Psoas muscle (tissue), 8 donors: ENCODE data around the gene FGFR2. TPM values are rescaled to one million over a fixed set of nuclear protein-coding genes. Genes with fewer than 3 reads are reported as not detected.

Source experiments
- ATAC-seq, 4 donors: fragments of 200-7000 bp; cut with Tn5 transposase; one replicate each; pipeline ENCODE4 v1.9.1; 2020; ENCODE audit warnings: moderate library complexity in 3 of 4, mild to moderate bottlenecking in 2 of 4
- DNase-seq, 2 donors: peaks; one replicate each; pipeline ENCODE4 v3.0.0-alpha.2; 2020
- H3K27ac ChIP-seq: fragments of 200-600 bp; one replicate; pipeline ENCODE4 v1.8.0; 2022
- H3K27me3 ChIP-seq, 3 donors: fragments of 200-600 bp in 1 of 3; one replicate each; pipeline versions ENCODE4 v1.6.1 to v1.8.0; 2013 to 2022; ENCODE audit warnings: low read length in 2 of 3, mild to moderate bottlenecking in 2 of 3, moderate library complexity in 1 of 3; ENCODE audit not compliant: insufficient read depth in 3 of 3
- H3K36me3 ChIP-seq, 2 donors: fragments of 200-600 bp in 1 of 2; one replicate each; pipeline versions ENCODE4 v1.6.1 to v1.8.0; 2013 to 2022; ENCODE audit warnings: low read depth in 1 of 2, mild to moderate bottlenecking in 1 of 2, moderate library complexity in 1 of 2; ENCODE audit not compliant: insufficient read depth in 1 of 2
- H3K4me1 ChIP-seq: fragments of 200-600 bp; one replicate; pipeline ENCODE4 v1.8.0; 2022
- H3K4me3 ChIP-seq: fragments of 200-600 bp; one replicate; pipeline ENCODE4 v1.8.0; 2022; ENCODE audit warnings: mild to moderate bottlenecking
- H3K9me3 ChIP-seq: fragments of 200-600 bp; one replicate; pipeline ENCODE4 v1.8.0; 2022
- WGBS, 3 donors: extraction: QIAGEN DNeasy Blood & Tissue Kit; methylation state at CpG; one replicate each; pipeline versions ENCODE4 v1.1.6 to v1.1.7; 2013; 5-methylcytosine and 5-hydroxymethylcytosine counted together
- intact Hi-C, 2 donors: fragments of 100-400 bp; cut with DNase I; formaldehyde crosslinking; loops; one replicate each; pipeline versions ENCODE4 v1.11.0 to v1.14.2; 2022
- polyA plus RNA-seq, 3 donors: library from polyadenylated mRNA; stranded (reverse); fragments of 200-250 nt; gene quantifications; one replicate each; pipeline ENCODE4 v1.2.3, GENCODE V29; 2013
- total RNA-seq, 4 donors: library from RNA; stranded (reverse); fragmentation: NEBNext Ultra II Directional in 2 of 4; extraction: Animal tissue kit (Norgen Biotek cat#: 25700) in 2 of 4; gene quantifications; one replicate each; pipeline versions ENCODE4 v1.2.1 to v1.2.4, GENCODE V29; 2021 to 2023
- TF ChIP-seq, protein P1 (sequence below): fragments of 200-600 bp; IDR thresholded peaks from one replicate; pipeline ENCODE4 v1.8.0; 2022; ENCODE audit warnings: antibody characterized with exemption
- donor health status: healthy with polysubstance abuse.
- donor health status: DM: no; HTN: no; CAD: no; lungs with moderate emphysema.
- donor health status: Bipolar disorder and iron deficiency.
- donor health status: healthy.
- donor health status: DM: yes; HTN: yes; CAD: no.
- donor health status: DM: no; HTN: no; CAD: no.
- donor health status: DM: no; HTN: no; CAD: no.
- donor health status: DM: yes; HTN: yes; CAD: no.

Gene FGFR2
- total and polyA plus RNA-seq, 7 donors, result 0.08 to 0.50 (median 0.20) TPM; not detected in 2

DNA sequence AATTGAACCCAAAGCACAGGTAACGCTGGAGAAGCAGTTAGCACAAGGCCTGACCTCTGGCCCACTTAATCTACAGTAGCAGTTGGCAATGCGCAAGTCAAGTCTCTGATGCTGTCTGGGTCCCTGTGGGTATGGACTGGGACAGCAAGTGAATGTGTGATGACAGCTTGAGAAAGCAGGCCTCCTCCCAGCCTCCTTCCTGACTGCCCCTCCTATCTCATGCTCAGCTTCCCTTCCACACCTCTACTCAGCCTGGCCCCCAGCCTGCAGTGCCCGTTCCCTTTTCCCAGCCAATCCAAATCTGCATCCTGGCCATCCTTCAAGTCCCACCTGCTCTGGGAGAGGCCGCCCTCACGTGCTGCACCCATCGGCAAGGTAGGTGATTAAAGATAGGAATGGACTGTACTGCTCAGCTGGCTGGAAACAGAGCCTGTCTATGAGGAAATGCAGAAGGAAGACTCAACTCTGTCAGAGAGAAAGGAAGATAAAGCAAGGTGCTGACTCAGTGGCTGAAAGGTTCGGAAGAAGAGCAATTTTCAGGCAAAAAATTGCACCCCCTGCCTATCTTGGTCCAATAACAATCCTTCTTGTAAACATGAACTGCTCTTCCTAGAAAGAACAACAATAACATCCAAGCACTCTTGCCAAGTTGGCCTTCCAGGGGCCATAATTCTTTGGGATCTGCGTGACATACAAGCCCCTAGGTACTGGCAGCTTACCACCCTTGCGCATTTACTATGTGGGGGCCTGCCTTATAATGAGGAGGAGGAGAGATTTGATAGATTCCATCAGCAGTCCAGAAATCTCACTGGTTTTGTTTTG lies 16.6 kb upstream of the FGFR2 start:
- Histone ChIP-seq H3K27me3 (peaks cover 0 to 22% (median 6%) of the 10 kb centered on the region in 3 donors), H3K36me3 (no peaks in the 10 kb centered on the region), H3K4me3 (no peak overlapping the region), H3K9me3 (no peaks in the 10 kb centered on the region), H3K27ac (no peak overlapping the region), H3K4me1 (no peaks in the 10 kb centered on the region)
- no peak for ATAC-seq
- TF ChIP-seq, protein P1, sequence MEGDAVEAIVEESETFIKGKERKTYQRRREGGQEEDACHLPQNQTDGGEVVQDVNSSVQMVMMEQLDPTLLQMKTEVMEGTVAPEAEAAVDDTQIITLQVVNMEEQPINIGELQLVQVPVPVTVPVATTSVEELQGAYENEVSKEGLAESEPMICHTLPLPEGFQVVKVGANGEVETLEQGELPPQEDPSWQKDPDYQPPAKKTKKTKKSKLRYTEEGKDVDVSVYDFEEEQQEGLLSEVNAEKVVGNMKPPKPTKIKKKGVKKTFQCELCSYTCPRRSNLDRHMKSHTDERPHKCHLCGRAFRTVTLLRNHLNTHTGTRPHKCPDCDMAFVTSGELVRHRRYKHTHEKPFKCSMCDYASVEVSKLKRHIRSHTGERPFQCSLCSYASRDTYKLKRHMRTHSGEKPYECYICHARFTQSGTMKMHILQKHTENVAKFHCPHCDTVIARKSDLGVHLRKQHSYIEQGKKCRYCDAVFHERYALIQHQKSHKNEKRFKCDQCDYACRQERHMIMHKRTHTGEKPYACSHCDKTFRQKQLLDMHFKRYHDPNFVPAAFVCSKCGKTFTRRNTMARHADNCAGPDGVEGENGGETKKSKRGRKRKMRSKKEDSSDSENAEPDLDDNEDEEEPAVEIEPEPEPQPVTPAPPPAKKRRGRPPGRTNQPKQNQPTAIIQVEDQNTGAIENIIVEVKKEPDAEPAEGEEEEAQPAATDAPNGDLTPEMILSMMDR, result no peak
- WGBS, 3 donors, result 75 to 86% (median 78%) methylated on average over 9 of the region's 9 CpGs
- intact Hi-C loops, result no loop called here
- DNase-seq, result no peak

DNA sequence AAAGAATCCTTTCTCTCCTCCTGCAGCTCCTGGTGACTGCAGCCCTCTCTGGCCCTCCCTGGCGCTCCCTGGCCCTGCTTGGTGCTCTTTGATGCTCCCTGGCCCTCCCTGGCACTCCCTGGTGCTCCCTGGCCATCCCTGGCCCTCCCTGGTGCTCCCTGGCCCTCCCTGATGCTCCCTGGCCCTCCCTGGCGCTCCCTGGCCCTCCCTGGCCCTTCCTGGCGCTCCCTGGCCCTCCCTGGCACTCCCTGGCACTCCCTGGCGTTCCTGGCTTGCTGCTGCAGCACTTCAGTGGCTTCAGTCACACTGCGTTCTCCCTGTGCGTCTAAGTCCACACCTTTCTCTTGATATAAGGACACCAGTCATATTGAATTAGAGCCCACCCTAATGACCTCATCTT lies 15.2 kb upstream of the FGFR2 start:
- Histone ChIP-seq H3K36me3 (no peaks in the 10 kb centered on the region), H3K4me1 (no peaks in the 10 kb centered on the region), H3K27me3 (peaks cover 0 to 33% (median 7%) of the 10 kb centered on the region in 3 donors), H3K4me3 (no peak overlapping the region), H3K9me3 (no peaks in the 10 kb centered on the region), H3K27ac (no peak overlapping the region)
- intact Hi-C loops, result no loop called here
- ATAC-seq (no peak), DNase-seq (no peak)
- WGBS, 3 donors, result 70 to 78% (median 78%) methylated on average over 6 of the region's 6 CpGs
- TF ChIP-seq, protein P1, result no peak

DNA sequence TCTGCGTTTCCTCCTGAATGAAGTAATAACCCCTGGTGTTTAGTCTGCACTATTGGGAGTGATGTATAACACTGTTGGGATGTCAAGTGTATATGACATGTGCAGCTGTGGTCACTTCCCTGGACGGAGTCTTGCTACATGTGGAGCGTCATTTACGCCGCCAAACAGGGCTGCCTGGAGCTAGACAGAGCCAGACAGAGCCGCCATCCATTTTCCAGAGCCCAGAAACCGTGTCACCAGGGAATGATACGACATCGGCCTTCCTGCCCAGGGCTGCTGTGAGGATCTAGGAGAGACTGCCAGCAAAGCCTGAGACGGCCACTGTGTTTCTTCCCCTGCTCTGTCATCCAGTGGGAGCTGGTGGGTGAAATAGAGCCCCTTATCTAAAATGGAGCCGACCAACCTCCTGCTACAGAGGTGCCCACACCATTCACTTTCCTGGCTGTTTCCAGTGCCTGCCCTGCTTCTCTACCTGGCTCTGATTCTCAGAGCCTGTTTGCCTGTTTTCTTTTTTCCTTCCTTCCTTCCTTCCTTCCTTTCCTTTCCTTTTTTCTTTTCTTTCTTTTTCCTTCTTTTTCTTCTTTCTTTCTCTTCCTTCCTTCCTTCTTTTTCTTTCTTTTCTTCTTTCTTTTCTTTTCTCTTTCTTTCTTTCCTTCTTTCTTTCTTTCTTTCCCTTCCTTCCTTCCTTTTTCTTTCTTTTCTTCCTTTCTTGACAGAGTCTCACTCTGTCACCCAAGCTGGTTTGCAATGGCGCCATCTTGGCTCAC lies 13.3 kb upstream of the FGFR2 start:
- peaks cover 0 to 40% (median 7%) of the 10 kb centered on the region in 3 donors for H3K27me3 ChIP-seq
- H3K27ac ChIP-seq, result no peak overlapping the region
- DNase-seq (no peak), ATAC-seq (no peak)
- H3K36me3 ChIP-seq, result no peaks in the 10 kb centered on the region
- H3K4me3 ChIP-seq, result no peak overlapping the region
- 59 to 70% (median 62%) methylated on average over 12 of the region's 12 CpGs for WGBS, 3 donors
- intact Hi-C loops, result no loop called here
- no peaks in the 10 kb centered on the region for H3K9me3 ChIP-seq
- H3K4me1 ChIP-seq, result no peaks in the 10 kb centered on the region
- TF ChIP-seq, protein P1, result no peak

DNA sequence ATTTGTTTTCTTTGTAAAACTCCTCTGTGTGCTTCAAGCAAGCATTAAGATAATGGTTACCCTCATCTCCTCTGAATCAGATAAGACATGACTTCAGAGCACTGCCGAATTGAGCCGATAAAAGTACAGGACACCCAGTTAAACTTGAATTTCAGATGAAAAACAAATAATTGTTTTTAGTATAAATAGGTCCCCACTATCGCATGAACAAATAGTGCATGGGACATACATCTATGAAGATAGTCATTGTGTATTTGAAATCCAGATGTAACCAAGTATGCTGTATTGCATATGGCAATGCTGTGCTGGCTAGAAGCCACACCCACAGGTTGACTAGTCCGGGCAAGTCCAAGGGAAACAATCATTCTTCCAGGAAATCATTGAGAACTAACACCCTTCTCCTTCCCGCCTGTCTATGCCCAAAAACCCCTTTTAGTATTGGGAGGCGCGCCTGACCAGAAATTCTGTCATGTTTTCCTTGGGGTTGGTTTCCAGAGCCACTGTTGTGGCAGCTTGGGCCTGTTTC lies 12.6 kb upstream of the FGFR2 start:
- no peak overlapping the region for H3K27ac ChIP-seq
- TF ChIP-seq, protein P1, result no peak
- H3K36me3 ChIP-seq, result no peaks in the 10 kb centered on the region
- ATAC-seq (no peak), DNase-seq (no peak)
- H3K4me3 ChIP-seq, result no peak overlapping the region
- no peaks in the 10 kb centered on the region for H3K4me1 ChIP-seq
- 87 to 88% (median 87%) methylated on average over 7 of the region's 7 CpGs for WGBS, 3 donors
- peaks cover 0 to 47% (median 6%) of the 10 kb centered on the region in 3 donors for H3K27me3 ChIP-seq
- intact Hi-C loops, result no loop called here
- H3K9me3 ChIP-seq, result no peaks in the 10 kb centered on the region
